HG02981 (cell line): ENCODE data around the gene RNF217.
A peak's percentile ranks its signal among the peaks of the same experiment; 100 is the strongest.
"Not testable (repeated sequence)": the region's sequence is repeated elsewhere in the genome, so short reads cannot be mapped to it uniquely, and the experiment has no call there.

Source experiments
- ATAC-seq: cut with Tn5 transposase; IDR thresholded peaks from one replicate; pipeline ENCODE4 v1.9.1; 2021; ENCODE audit warnings: mild to moderate bottlenecking, moderate library complexity; ENCODE audit not compliant: unreplicated experiment

RNF217 gene

GRCh38 chr6:124961777-124962638 is at the start of gene RNF217:
Gene RNF217, plus strand, starts transcription at chr6:124962437. Its CDS starts 108 bp downstream, at chr6:124962545.
- ATAC-seq = peak; percentile 42

GRCh38 chr6:124913056-124913455 is 49.2 kb upstream of the RNF217 start:
- no peak for ATAC-seq

GRCh38 chr6:124917769-124918168 is 44.5 kb upstream of the RNF217 start:
- ATAC-seq = no peak

- ATAC-seq = not testable (repeated sequence)
These were observed 42.5 kb upstream of the RNF217 start for GRCh38 chr6:124919703-124920102.

- no peak for ATAC-seq
These were observed 37.9 kb upstream of the RNF217 start for GRCh38 chr6:124924333-124924759.

GRCh38 chr6:124926435-124926834 is 35.8 kb upstream of the RNF217 start:
- ATAC-seq = no peak

GRCh38 chr6:124927806-124928205 is 34.4 kb upstream of the RNF217 start:
- ATAC-seq = no peak

GRCh38 chr6:124928851-124929250 is 33.4 kb upstream of the RNF217 start:
- no peak for ATAC-seq

GRCh38 chr6:124937645-124938044 is 24.6 kb upstream of the RNF217 start:
- no peak for ATAC-seq

- ATAC-seq = peak; percentile 77
These were observed 21.0 kb upstream of the RNF217 start for GRCh38 chr6:124941259-124941658.

- no peak for ATAC-seq
These were observed 18.6 kb upstream of the RNF217 start for GRCh38 chr6:124943658-124944057.

- ATAC-seq = no peak
These were observed 14.2 kb upstream of the RNF217 start for GRCh38 chr6:124947971-124948451.

- ATAC-seq = no peak
These were observed 12.5 kb upstream of the RNF217 start for GRCh38 chr6:124949706-124950105.

GRCh38 chr6:124953808-124954207 is 8.4 kb upstream of the RNF217 start:
- no peak for ATAC-seq

- no peak for ATAC-seq
These were observed 7.0 kb upstream of the RNF217 start for GRCh38 chr6:124955108-124955856.

GRCh38 chr6:124956018-124956417 is 6.2 kb upstream of the RNF217 start:
- ATAC-seq = no peak

GRCh38 chr6:124958149-124958548 is 4.1 kb upstream of the RNF217 start:
- no peak for ATAC-seq

- ATAC-seq = no peak
These were observed 3.4 kb upstream of the RNF217 start for GRCh38 chr6:124958759-124959354.

- ATAC-seq = no peak
These were observed 1.3 kb upstream of the RNF217 start for GRCh38 chr6:124960757-124961463.

GRCh38 chr6:124961464-124961776 is 817 bp upstream of the RNF217 start:
- ATAC-seq = no peak
